DMS 273 (cell line): ENCODE measurements around the gene STOML2.
A peak's percentile ranks its signal among the peaks of the same experiment; 100 is the strongest.

Source experiments
- DNase-seq: peaks from one replicate; lab custom pipeline; 2025; ENCODE audit not compliant: unreplicated experiment; lab: John Stamatoyannopoulos, UW

The STOML2 gene

GRCh38 chr9:35108461-35108860 lies 5.5 kb upstream of the STOML2 start:
- DNase-seq = no peak

- DNase-seq = no peak
These were observed 4.7 kb upstream of the STOML2 start for GRCh38 chr9:35107297-35108290.

DNA sequence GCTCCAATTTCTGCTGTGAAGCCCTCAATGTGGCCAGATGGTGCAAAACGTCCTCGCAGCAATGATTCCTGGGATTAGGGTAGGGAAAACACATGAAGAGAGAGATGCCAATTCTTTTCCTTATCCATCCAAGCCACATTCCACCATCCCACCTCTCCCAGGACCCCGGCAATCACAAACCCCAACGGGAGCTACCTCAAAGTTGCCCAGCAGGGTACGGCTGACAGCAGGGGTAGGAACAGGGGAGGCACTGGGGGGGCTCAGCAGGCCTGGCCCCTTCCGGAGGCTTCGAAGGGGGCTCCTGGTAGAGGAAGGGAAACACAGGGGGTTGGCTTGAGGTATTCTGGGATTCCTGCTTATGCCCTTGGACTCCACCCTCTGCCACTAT lies 3.4 kb upstream of the STOML2 start:
- DNase-seq = no peak

DNA sequence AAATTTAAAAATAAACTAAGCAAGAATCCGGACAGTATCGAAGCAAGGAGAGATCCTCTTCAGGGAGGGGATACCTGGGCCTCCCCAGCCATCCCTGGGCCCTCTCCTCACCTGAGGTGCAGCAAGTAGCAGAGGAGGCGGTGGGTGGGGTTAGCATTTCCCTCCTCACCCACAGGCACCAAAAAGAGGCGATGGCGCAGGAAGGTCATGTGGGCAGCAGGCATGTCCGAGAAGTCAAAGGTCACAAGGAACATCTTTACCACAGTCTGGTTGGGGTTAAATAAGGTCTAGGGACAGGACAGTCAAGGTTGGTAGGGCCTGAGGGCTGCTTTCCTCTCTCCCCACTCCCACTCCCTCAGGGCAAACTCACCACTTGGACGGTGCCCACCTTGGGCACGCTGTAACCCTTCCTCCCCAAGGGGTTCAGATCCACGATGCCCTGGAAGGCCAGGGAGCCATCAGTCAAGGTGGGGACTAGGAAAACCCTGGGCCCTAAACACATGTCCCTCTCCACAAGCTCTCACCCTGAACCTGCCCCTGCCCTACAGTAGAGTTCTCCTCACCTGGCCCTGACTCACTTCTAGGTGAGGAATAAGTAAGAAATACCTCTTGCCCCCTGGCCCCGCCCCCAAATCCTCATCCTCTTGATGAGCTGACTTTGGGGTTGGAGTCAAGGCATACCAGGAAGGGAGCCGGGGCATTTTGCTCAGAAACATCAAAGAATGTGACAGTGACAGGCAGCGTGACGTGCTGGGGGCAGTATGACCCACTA lies 2.8 kb upstream of the STOML2 start:
- DNase-seq = no peak

DNA sequence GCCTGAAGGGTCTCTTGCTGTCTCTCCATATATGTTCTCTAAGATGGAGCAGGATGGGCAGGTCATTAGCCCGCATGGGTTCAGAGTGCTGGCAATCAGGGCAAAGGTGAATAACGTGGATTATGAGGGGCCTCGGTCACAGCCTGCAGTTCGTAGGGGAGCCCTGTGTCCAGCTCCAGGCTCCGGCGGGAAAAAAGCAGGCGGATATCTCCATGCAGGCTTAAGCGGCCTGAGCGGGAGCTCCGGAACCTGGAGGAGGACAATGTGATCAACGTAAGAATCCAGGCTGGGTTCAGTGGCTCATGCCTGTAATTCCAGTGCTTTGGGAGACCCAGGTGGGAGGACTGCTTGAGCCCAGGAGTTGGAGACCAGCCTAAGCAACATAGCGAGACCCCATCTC lies 2.2 kb upstream of the STOML2 start:
- no peak for DNase-seq

DNA sequence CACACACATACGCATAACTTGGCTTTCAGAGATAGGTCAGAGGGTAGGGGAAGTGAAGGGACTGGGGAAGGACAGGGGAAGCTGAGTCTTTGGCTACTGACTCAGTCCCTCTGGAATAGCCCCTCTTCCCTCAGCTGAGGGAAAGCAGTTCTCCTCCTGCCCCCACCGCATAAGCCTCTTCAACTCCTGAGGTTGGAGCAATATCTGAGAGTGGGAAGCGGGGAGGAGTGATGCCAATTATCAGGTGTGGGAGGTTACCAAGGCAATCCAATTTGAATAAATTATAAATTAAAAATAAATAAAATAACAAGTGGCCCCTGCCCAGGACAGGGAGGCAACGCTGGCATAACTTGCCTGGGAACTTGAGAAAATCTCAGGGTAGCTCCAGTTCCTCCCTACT lies 1.7 kb upstream of the STOML2 start:
- DNase-seq = no peak

DNA sequence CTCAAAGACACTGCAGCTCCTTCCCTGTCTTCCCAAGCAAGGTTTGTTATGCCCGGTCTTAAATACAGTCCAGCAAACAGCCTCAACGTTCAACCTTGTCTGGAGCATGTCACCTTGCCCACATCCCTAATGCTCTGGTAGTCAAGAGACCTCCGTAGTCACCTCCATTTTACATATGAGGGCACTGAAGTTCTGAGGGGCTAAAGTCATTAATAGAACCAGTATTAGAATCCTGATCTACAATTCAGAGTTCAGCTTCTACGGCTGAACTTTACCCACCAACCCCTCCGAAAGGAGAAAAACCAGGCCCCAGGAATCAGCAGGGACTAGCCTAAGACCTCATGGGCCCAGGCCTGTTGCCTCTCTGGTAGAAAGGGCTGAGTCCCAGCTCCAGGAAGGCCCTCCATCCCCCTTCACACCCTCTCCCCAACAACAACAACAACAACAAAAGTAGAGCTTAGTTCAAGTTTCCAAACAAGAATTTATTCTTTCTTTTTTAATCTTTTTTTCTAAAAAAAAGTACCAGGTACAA lies 795 bp upstream of the STOML2 start:
- DNase-seq = no peak

DNA sequence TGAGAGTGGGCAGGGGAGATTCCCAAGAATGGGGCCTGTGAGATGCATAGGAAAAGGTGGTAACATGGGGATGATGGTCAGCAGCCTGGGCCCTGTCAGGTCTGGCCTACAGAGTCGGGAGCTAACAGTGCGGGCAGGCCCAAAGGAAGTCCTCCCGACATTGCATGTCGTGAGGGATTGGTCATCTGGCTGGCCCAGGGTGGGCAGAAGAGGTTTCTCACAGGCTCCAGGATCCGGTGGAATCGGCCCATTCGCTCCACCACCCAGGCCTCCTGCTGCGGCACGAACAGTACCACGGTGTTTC lies 514 bp downstream of the STOML2 start:
- DNase-seq = no peak

DNA sequence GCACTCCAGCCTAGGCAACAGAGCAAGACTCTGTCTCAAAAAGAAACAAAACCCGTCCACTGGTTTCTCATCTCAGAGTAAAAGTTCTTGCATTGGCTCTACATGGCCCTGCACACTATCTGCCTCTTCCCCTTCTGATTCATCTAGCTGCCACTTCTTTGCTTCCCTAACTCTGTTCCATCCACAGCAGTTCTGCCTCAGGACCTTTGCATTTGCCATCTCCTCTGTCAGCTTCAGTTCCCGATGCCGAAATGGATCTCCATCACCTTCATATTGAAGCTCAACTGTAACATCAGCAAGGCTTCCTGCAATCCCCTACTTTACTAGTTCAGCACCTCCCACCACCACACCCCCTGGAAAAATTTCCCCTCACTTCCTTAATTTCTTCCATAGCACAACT lies 5.4 kb downstream of the STOML2 start:
- no peak for DNase-seq

DNA sequence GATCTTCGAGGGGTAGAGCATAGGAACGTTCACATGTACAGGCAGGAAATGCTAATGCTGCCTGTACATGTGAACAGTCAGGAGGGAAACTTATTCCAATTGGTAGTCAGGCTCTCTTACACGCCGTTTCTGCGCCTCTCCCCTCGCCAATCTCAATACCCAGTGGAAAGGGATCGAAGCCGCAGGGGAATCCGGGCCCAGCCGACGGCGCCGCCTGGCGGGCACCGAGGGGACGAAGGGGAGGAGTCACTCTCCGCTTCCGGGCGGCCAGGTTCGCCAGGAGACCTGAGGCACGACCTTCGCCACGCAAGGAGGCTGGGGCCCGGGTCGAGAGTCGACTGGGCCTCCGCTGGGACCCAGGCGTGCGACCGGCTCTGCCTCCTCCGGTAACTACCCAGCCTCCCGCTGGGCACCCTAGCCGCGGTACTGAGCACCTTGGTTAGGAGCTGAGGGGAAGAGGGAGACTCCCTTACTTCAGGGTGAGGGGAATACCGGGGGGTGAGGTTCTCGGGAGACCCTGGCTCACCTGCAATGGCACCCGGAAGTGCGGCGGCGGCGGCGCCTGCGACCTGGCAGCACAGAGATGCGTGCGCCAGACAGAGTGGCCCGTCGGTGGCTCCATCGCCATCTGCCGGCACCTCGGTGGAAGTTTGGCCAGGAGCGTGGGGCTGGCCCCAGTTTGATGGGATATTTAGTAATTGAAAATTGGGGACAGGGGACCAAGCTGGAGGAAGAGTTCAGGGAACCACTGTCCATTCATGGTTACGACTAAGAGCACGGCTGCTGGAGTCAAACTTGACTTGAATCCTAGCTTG lies 6.7 kb downstream of the STOML2 start, which contains the start of gene PIGO:
TSS of gene PIGO (minus strand) at position 557 of the 815 bp plus-strand sequence. CDS start 1,026 bp downstream, outside the sequence.
- peak; percentile 93 for DNase-seq

DNA sequence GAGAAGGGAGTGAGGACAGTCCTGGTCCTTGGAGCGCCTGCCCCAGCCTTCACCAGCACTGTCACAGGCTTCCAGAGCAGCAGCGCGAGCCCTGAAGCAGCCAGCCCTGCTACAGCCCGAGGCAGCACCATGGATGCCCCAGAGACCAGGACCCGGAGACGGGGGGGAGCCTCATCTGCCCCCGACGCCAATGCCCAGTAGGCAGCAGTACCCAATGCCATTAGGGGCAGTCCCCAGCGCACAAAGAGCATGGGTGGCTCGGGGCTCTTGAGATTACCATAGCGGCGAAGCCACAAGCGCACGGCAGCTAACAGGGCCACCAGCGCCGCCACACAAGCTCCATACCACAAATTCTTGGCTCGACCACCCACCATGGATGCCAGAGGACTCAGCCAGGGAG lies 11.4 kb downstream of the STOML2 start:
- no peak for DNase-seq

- no peak for DNase-seq
These were observed 13.5 kb downstream of the STOML2 start for GRCh38 chr9:35089434-35089833.

- DNase-seq = no peak
These were observed 17.9 kb downstream of the STOML2 start for GRCh38 chr9:35085078-35085477.

GRCh38 chr9:35079426-35080341 lies 23.2 kb downstream of the STOML2 start, which contains the start of gene FANCG:
FANCG (minus strand) TSS chr9:35079942; CDS start chr9:35079524, 418 bp downstream.
- DNase-seq = peak; percentile 97

GRCh38 chr9:35079041-35079425 lies 23.9 kb downstream of the STOML2 start:
- DNase-seq = peak; percentile 39

GRCh38 chr9:35078066-35078465 lies 24.9 kb downstream of the STOML2 start:
- no peak for DNase-seq

GRCh38 chr9:35076848-35077247 lies 26.1 kb downstream of the STOML2 start:
- no peak for DNase-seq

GRCh38 chr9:35075358-35075757 lies 27.6 kb downstream of the STOML2 start:
- no peak for DNase-seq

DNA sequence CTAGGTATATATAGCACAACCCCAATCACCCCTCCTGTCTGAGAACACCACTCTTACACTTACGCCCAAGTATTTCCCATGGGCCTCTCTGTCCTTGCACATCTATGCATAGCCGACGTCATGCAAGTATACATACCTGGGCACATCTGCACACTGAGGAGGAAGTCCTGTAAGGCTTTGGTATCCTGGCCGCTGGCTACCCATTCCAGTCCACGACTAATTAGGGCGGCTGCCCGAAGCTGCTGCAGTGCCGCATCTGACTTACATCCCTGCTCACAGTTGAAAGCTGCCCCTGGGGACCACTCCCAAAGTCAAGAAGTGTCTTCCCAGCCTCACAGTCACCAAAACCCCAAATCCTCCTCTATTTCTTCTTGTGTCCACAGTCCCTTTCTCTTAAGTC lies 28.1 kb downstream of the STOML2 start:
- no peak for DNase-seq

GRCh38 chr9:35074141-35074540 lies 28.8 kb downstream of the STOML2 start:
- no peak for DNase-seq
